Stimulated activated CD8-positive, alpha-beta memory T cell treated with anti-CD3 and anti-CD28 coated beads, Interleukin-4, amount 100 ng/mL, for 48 hours (primary cell): ENCODE data around the gene COTL1.

Source experiments
- DNase-seq: peaks from one replicate; pipeline ENCODE4 v3.0.0-alpha.2; 2020

The COTL1 gene

DNA sequence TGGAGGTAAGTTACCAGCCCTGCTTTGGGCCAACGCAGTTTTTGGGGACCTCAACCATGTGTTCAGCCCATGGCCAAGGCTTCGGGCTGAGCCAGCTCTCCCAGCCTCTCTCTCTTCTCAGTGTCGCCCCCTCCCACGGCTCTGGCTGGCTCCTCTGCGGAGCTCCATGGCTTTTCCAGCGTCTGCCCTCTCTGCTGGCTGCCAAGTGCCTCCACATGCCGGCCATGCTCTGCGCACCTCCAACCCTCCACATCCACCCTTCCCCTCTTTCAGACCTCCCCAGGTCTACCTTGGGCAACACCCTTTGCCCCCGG lies 23.2 kb downstream of the COTL1 start:
- DNase-seq, result no peak

DNA sequence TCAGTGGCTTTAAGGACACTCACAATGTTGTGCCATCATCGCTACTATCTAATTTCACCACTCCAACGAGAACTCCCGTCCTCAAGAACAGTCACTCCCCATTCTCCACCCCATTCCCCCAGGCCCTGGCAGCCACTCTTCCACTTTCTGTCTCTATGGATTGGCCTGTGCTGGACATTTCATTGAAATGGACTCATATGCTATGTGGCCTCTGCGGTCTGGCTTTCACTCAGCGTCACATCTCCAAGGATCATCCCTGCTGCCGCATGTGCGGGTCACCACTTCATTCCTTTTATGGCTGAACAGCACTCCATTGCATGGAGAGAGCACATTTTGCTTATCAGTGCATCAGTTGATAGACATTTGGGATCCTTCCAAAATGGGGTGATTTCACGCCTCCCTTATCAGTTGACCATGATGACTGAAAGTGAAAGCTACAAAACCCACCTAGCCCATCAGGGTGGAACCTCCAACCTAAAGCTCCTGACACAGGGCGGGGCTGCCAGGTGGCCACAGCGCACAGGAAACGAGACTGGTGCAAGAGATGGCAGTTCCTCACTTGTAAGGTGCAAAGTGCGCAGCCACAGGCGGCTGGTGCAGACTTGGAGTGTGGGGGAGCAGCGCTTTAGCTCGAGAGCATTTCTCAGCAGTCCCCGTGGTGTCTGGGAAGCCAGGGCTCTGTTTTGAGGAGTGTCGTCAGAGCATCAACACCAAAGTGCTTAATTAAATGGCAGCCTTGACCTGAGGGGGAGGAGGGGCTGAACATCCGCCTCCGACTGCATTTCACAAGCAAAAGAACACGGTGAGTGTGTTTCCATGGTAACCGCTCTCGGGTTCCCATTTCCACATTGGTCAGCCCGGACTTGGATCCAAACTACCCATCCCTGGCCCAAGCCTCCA lies 23.8 kb downstream of the COTL1 start:
- DNase-seq, result peak; percentile 85

DNA sequence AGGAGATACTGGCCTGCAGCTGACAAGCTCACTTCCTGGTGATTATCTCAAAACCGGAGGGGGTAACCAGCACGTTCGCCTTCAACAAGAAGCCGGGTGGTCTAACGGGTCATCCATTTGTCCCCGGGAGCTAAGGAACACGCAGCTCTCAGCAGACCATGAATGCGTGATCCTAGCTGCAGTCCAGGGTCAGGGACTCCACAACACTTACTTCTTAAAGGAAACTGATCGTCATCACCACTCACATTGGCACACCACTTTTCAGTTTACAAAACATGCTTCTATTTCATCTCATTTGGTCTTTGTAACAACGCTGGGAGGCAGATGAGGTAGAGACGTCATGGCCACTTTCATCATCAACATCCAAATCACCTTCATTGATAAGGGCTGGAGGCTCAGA lies 25.2 kb downstream of the COTL1 start:
- no peak for DNase-seq

DNA sequence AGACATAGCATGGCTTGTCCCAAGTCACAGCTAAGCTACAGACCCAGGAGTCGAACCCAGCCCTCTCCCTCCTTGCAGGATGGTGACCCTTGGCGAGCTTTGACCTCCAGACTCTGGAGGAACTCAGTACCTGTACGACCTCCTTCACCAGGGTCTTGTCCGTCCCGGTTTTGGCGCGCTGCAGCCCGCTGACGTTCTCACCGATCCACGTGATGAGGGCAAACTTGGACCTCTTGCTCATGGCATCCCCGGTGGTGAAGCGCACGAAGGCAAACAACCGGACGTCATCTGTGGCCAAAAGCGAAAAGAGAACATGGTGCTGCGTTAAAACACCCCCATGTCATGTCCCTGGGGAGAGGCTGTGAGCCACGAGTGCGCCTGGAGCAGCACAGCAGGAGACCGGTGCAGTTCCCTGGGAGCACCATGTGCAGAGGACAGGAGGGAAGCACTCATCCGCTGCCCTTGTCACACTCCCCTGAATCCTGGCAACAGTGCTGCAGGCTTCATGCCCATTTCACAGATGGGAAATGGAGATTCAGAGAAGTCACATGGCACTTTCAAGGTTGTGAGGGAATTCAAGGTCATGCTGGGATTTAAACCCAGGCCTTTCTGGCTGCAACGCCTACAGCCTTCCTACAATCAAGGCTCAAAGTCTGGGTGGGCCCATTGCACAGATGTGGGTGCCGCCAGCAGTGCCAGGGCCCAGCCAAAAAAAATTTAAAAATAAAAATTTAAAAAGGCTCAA lies 27.7 kb downstream of the COTL1 start:
- DNase-seq, result no peak

DNA sequence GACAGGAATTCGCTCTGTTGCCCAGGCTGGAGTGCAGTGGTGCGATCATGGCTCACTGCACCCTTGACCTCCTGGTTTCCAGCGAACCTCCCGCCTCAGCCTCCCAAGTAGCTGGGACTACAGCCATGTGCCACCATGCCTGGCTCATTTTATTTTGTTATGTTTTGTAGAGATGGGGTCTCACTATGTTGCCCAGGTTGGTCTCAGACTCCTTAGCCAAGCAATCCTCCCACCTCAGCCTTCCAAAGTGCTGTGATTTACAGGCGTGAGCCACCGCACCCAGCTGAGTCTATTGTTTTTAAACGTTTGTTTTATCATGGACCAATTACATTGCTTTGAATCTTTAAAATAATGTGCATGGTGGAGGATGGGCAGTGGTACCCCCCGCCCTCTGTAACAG lies 28.9 kb downstream of the COTL1 start:
- no peak for DNase-seq

DNA sequence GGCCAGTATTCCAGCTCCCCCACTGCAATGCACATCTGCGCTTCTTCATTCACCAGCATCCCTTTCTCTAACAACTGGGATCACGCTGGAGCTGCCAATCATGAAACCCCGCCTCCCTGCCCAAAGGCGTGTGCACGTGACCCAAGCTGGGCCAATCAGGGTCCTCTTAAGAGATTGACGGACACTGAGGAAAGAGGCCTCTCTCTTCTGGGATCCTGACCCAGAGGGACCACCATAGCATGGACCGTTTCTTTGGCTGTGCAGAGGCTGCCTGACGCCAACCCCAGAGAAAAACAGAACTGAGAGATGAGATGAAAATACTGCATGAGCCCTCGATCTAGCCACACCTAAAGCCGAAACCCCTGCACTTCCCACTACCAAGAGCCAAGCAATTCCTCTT lies 32.0 kb downstream of the COTL1 start:
- DNase-seq, result no peak

GRCh38 chr16:84585467-84585866 lies 32.4 kb downstream of the COTL1 start:
- no peak for DNase-seq

- DNase-seq, result no peak
These were observed 33.2 kb downstream of the COTL1 start for GRCh38 chr16:84584678-84585077.

DNA sequence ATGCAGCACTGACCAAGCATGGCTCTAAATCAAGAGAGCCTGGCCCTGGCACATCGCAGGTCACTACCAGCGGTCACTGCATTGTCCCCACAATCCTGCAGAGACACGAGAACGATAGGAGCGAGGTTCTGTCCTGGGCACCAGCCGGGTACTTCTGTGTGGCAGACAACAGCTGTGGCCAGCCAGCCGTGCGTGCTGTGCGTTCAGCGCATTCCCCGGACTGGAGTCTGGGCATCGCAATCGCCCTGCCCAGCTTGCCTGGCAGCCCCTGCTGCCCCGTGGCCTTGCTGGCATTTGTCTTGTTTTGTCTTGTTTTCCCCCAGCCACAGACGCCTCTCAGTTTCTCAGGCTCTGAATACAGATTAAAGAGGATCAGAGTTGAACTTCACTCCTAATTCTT lies 33.9 kb downstream of the COTL1 start:
- DNase-seq, result no peak

- DNase-seq, result no peak
These were observed 34.8 kb downstream of the COTL1 start for GRCh38 chr16:84582958-84583516.

- no peak for DNase-seq
These were observed 36.7 kb downstream of the COTL1 start for GRCh38 chr16:84581158-84581557.

GRCh38 chr16:84579936-84580335 lies 37.9 kb downstream of the COTL1 start:
- DNase-seq, result no peak

- no peak for DNase-seq
These were observed 39.2 kb downstream of the COTL1 start for GRCh38 chr16:84578538-84579126.

DNA sequence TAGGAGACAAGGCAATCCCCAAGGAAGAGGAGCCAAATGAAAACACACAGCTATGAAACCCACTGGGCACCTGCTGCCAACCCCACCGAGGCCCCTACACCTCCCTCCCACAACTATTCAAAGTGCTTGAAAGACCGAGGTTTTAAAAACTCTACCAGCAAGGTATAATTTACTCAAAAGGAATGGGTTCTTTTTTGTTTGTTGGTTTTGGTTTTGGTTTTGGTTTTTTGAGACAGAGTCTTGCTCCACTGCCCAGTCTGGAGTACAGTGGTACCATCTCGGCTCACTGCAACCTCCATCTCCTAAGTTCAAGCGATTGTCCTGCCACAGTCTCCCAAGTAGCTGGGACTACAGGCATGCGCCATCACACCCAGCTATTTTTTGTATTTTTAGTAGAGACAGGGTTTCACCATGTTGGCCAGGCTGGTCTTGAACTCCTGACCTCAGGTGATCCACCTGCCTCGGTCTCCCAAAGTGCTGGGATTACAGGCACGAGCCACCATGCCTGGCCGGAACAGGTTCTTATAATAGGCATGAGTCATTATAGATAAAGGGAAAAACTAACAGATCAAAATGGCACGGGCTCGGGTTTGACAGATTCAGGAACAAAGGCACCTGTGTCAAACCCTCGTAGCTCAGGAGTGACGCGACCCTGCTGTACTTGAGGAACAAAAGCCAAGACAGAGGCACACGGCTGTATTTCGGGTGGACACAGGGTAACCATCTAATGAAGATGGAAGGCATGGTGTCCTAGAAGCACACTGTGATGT lies 40.7 kb downstream of the COTL1 start:
- no peak for DNase-seq

- no peak for DNase-seq
These were observed 42.0 kb downstream of the COTL1 start for GRCh38 chr16:84575914-84576313.

- DNase-seq, result no peak
These were observed 43.7 kb downstream of the COTL1 start for GRCh38 chr16:84574191-84574590.

GRCh38 chr16:84572096-84572495 lies 45.8 kb downstream of the COTL1 start:
- DNase-seq, result no peak

DNA sequence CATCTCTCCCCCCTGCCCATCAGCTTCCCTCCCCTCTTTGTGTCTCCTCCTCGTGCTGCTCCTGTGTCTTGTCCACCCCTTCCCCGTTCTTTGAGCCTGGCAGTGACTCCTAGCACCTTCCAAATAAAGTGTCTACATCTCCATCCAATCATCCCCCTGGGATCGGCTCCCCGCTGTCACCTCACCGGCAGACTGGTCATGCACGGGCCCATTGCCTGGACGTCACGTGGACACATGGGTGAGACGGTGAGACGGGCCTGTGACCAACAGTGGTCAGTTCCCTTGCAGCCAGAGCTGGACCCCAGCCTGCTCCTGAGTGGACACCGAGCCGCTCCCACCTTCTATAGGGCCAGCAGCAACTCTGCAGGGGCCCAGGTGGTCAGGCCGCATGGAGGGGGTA lies 46.4 kb downstream of the COTL1 start:
- no peak for DNase-seq

DNA sequence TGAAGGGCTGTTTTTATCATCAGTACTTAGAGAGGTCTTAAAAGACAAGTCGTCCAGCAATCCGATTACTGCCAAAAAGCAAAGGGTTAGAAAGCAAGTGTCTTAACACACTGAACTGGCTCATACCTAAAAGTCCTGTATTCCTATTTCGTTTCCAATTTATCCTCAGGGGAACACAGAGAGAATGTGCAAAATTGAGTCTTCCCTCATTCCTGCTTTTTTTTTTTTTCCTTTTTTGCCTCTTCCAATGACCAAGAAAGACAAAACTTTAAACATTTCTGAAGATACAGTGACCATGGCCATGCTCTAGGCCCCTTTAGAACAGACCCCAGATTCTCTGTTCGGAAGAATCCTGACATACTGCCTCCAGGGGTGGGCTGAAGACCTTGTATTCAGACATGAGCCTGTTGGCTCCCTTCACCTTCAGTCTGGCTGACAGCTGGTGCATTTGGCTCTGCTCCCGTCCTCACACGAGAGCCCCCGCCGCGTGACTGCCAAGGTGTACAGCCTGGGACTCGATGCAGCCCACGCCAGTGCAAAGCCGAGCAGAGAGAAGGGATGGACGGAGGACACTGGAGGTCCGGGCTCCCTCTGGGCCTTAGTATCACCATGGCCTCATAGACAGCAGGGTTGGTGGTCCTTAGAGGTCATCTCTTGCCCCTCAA lies 47.0 kb downstream of the COTL1 start:
- DNase-seq, result no peak

DNA sequence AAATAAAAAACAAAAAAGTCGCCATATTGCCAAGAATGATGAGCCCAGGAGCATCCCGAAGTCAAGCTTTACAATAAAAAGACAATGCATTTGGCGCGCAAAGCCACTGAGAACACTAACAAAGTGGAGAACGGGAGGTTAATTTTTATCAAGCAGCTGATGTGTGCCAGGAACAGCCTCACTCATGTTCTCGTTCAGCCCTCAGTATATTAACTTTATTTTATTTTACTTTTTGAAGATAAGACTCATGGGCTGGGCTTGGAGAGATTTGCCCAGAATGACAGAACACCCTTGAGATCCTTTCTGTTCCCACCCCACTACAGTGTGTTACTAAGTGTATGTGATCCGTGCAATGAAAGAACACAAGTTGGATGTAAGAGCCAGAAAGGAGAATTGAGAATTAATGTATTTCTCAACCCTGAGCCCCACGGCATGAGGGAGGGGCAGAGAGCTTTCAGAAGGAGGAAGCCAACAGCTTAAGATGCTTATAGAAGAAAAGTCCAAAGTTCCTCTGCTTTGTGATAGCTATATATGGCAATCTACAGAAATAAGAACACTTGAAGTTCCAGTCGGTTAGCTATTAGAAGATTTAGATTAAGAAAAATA lies 48.4 kb downstream of the COTL1 start:
- DNase-seq, result no peak

- DNase-seq, result no peak
These were observed 49.8 kb downstream of the COTL1 start for GRCh38 chr16:84568066-84568465.
